Measurements from ENCODE around the gene TRAP1.
"Not testable (repeated sequence)": the region's sequence is repeated elsewhere in the genome, so short reads cannot be mapped to it uniquely, and the experiment has no call there.

Gene TRAP1

GRCh38 chr16:3716831-3717234 is 491 bp downstream of the TRAP1 start:
- Histone ChIP-seq H3K4me3 (ENCODE audit: low read length) (peak overlapping the region; percentile 59), H2AFZ (ENCODE audit: low read depth, low read length) (peak overlapping the region; percentile 74), H3K36me3 (ENCODE audit: insufficient read depth, low read length) (peaks cover 21% of the 10 kb centered on the region), H3K27me3 (ENCODE audit: insufficient read depth, low read length) (no peaks in the 10 kb centered on the region), H3K4me1 (ENCODE audit: insufficient read depth, low read length) (peaks cover 14% of the 10 kb centered on the region), H3K9me3 (ENCODE audit: low read length) (no peaks in the 10 kb centered on the region)

- no peaks in the 10 kb centered on the region for H3K9me3 ChIP-seq (ENCODE audit: low read length)
Observed at GRCh38 chr16:3715430-3715829, 1.9 kb downstream of the TRAP1 start.

DNA sequence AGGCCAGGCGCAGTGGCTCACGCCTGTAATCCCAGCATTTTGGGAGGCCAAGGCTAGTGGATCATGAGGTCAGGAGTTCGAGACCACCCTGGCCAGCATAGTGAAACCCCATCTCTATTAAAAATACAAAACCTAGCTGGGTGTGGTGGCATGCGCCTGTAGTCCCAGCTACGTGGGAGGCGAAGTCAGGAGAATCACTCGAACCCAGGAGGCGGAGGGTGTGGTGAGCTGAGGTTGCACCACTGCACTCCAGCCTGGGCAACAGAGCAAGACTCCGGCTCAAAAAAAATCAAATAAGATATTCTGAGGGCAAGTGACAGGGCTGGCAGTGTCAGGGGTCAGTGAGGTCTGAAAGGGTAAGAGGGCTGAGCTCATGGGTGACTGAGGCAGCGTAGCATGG is 2.9 kb downstream of the TRAP1 start:
- H3K4me3 ChIP-seq (ENCODE audit: low read length); H2AFZ ChIP-seq (ENCODE audit: low read depth, low read length); H3K27me3 ChIP-seq (ENCODE audit: insufficient read depth, low read length); H3K9me3 ChIP-seq (ENCODE audit: low read length): not testable (repeated sequence)
- Histone ChIP-seq H3K36me3 (ENCODE audit: insufficient read depth, low read length) (peaks cover 27% of the 10 kb centered on the region), H3K4me1 (ENCODE audit: insufficient read depth, low read length) (peaks cover 14% of the 10 kb centered on the region)

More at GRCh38 chr16:3715430-3715829, 1.9 kb downstream of the TRAP1 start:
- Histone ChIP-seq H3K4me1 (ENCODE audit: insufficient read depth, low read length) (peaks cover 14% of the 10 kb centered on the region), H2AFZ (ENCODE audit: low read depth, low read length) (no peak overlapping the region), H3K4me3 (ENCODE audit: low read length) (no peak overlapping the region), H3K27me3 (ENCODE audit: insufficient read depth, low read length) (no peaks in the 10 kb centered on the region), H3K36me3 (ENCODE audit: insufficient read depth, low read length) (peaks cover 23% of the 10 kb centered on the region)

GRCh38 chr16:3713587-3714242 is 3.6 kb downstream of the TRAP1 start:
- Histone ChIP-seq H3K4me1 (ENCODE audit: insufficient read depth, low read length) (peaks cover 14% of the 10 kb centered on the region), H3K36me3 (ENCODE audit: insufficient read depth, low read length) (peaks cover 27% of the 10 kb centered on the region), H2AFZ (ENCODE audit: low read depth, low read length) (no peak overlapping the region), H3K9me3 (ENCODE audit: low read length) (no peaks in the 10 kb centered on the region), H3K27me3 (ENCODE audit: insufficient read depth, low read length) (no peaks in the 10 kb centered on the region), H3K4me3 (ENCODE audit: low read length) (no peak overlapping the region)

- Histone ChIP-seq H3K36me3 (ENCODE audit: insufficient read depth, low read length) (peaks cover 27% of the 10 kb centered on the region), H3K27me3 (ENCODE audit: insufficient read depth, low read length) (no peaks in the 10 kb centered on the region), H3K4me1 (ENCODE audit: insufficient read depth, low read length) (peaks cover 13% of the 10 kb centered on the region), H3K4me3 (ENCODE audit: low read length) (no peak overlapping the region), H3K9me3 (ENCODE audit: low read length) (no peaks in the 10 kb centered on the region), H2AFZ (ENCODE audit: low read depth, low read length) (no peak overlapping the region)
Observed at GRCh38 chr16:3712861-3713372, 4.4 kb downstream of the TRAP1 start.

- Histone ChIP-seq H2AFZ (ENCODE audit: low read depth, low read length) (no peak overlapping the region), H3K9me3 (ENCODE audit: low read length) (no peaks in the 10 kb centered on the region), H3K36me3 (ENCODE audit: insufficient read depth, low read length) (peaks cover 8% of the 10 kb centered on the region), H3K4me1 (ENCODE audit: insufficient read depth, low read length) (no peaks in the 10 kb centered on the region), H3K27me3 (ENCODE audit: insufficient read depth, low read length) (no peaks in the 10 kb centered on the region), H3K4me3 (ENCODE audit: low read length) (no peak overlapping the region)
Observed at GRCh38 chr16:3706253-3707012, 10.9 kb downstream of the TRAP1 start.

GRCh38 chr16:3702082-3702481 is 15.2 kb downstream of the TRAP1 start:
- no peaks in the 10 kb centered on the region for H3K27me3 ChIP-seq (ENCODE audit: insufficient read depth, low read length)
- H2AFZ ChIP-seq (ENCODE audit: low read depth, low read length), result no peak overlapping the region
- H3K9me3 ChIP-seq (ENCODE audit: low read length), result no peaks in the 10 kb centered on the region
- no peaks in the 10 kb centered on the region for H3K4me1 ChIP-seq (ENCODE audit: insufficient read depth, low read length)
- H3K36me3 ChIP-seq (ENCODE audit: insufficient read depth, low read length), result peaks cover 4% of the 10 kb centered on the region
- H3K4me3 ChIP-seq (ENCODE audit: low read length), result no peak overlapping the region

GRCh38 chr16:3701531-3701930 is 15.8 kb downstream of the TRAP1 start:
- H3K36me3 ChIP-seq (ENCODE audit: insufficient read depth, low read length), result peaks cover 4% of the 10 kb centered on the region
- no peaks in the 10 kb centered on the region for H3K27me3 ChIP-seq (ENCODE audit: insufficient read depth, low read length)
- H2AFZ ChIP-seq (ENCODE audit: low read depth, low read length), result no peak overlapping the region
- no peak overlapping the region for H3K4me3 ChIP-seq (ENCODE audit: low read length)
- no peaks in the 10 kb centered on the region for H3K9me3 ChIP-seq (ENCODE audit: low read length)
- H3K4me1 ChIP-seq (ENCODE audit: insufficient read depth, low read length), result no peaks in the 10 kb centered on the region

GRCh38 chr16:3698941-3699340 is 18.4 kb downstream of the TRAP1 start:
- no peaks in the 10 kb centered on the region for H3K9me3 ChIP-seq (ENCODE audit: low read length)
- H3K4me3 ChIP-seq (ENCODE audit: low read length), result no peak overlapping the region
- H3K27me3 ChIP-seq (ENCODE audit: insufficient read depth, low read length), result no peaks in the 10 kb centered on the region
- peaks cover 10% of the 10 kb centered on the region for H3K36me3 ChIP-seq (ENCODE audit: insufficient read depth, low read length)
- no peak overlapping the region for H2AFZ ChIP-seq (ENCODE audit: low read depth, low read length)
- H3K4me1 ChIP-seq (ENCODE audit: insufficient read depth, low read length), result no peaks in the 10 kb centered on the region

DNA sequence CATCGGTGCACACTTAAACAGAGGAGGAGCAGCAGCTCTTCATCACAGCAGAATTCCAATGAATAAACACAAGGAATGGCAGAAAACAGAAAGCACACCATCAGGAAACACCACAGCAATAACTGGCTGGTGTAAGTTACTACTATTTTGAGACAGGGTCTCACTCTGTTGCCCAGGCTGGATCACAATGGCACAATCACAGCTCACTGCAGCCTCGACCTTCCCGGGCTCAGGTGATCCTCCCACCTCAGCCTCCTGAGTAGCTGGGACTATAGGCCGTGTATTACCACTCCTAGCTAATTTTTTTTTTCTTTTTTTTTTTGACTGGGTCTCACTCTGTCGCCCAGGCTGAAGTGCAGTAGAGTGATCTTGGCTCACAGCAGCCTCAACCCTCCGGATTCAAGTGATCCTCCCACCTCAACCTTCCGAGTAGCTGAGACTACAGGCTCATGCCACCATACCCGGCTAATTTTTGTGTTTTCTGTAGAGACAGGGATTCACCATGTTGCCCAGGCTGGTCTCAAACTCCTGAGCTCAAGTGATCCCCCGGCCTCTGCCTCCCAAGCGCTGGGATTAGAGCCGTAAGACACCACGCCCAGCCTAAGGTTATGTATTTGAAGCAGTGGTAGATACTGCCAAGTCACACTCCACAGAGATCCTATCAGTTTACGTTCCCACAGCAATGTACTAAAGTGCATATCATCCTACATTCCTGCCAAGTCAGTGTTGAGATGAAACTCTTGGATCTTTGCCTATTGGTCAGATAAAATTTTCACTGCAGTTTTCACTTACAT is 20.7 kb downstream of the TRAP1 start:
- Histone ChIP-seq H3K4me3 (ENCODE audit: low read length) (no peak overlapping the region), H3K36me3 (ENCODE audit: insufficient read depth, low read length) (peaks cover 6% of the 10 kb centered on the region)

GRCh38 chr16:3695610-3696369 is 21.5 kb downstream of the TRAP1 start:
- Histone ChIP-seq H3K27me3 (ENCODE audit: insufficient read depth, low read length) (no peaks in the 10 kb centered on the region), H3K9me3 (ENCODE audit: low read length) (no peaks in the 10 kb centered on the region), H3K4me1 (ENCODE audit: insufficient read depth, low read length) (no peaks in the 10 kb centered on the region), H3K4me3 (ENCODE audit: low read length) (no peak overlapping the region), H3K36me3 (ENCODE audit: insufficient read depth, low read length) (peaks cover 6% of the 10 kb centered on the region), H2AFZ (ENCODE audit: low read depth, low read length) (no peak overlapping the region)

More for the DNA sequence above, 20.7 kb downstream of the TRAP1 start:
- H3K9me3 ChIP-seq (ENCODE audit: low read length), result no peaks in the 10 kb centered on the region
- no peak overlapping the region for H2AFZ ChIP-seq (ENCODE audit: low read depth, low read length)
- H3K27me3 ChIP-seq (ENCODE audit: insufficient read depth, low read length), result no peaks in the 10 kb centered on the region
- H3K4me1 ChIP-seq (ENCODE audit: insufficient read depth, low read length), result no peaks in the 10 kb centered on the region

DNA sequence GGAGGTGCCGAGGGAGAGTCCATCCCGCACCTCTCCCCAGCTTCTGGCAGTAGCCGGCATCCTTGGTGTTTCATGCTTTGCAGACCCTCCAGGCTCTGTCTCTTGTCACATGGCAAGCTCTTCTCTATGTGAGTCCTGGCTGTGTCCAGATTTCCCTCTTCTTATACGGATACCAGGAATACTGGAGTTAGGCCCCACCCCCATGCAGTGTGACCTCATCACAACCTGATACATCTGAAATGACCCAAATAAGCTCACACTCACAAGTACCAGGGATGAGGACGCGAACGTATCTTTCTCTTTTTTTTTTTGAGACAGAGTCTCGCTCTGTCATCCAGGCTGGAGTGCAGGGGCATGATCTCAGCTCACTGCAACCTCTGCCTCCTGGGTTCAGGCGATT is 23.3 kb downstream of the TRAP1 start:
- H2AFZ ChIP-seq (ENCODE audit: low read depth, low read length), result no peak overlapping the region
- peaks cover 12% of the 10 kb centered on the region for H3K36me3 ChIP-seq (ENCODE audit: insufficient read depth, low read length)
- no peaks in the 10 kb centered on the region for H3K9me3 ChIP-seq (ENCODE audit: low read length)
- no peaks in the 10 kb centered on the region for H3K4me1 ChIP-seq (ENCODE audit: insufficient read depth, low read length)
- H3K27me3 ChIP-seq (ENCODE audit: insufficient read depth, low read length), result no peaks in the 10 kb centered on the region
- H3K4me3 ChIP-seq (ENCODE audit: low read length), result no peak overlapping the region
